ENCODE data around the gene ZNHIT6. TPM values are rescaled to one million over a fixed set of nuclear protein-coding genes. Genes with fewer than 3 reads are reported as not detected.

The ZNHIT6 gene
- total and polyA plus RNA-seq, 2 donors (not counting 3 experiments of a cell fraction or from before 2014, with no cell fraction given), result 7.3 to 18.8 TPM

GRCh38 chr1:85621430-85621829, 86.8 kb downstream of the ZNHIT6 start:
- DNase-seq (ENCODE audit: low read depth, low spot score) (no peak), FAIRE-seq (no peak)
- no peak overlapping the region for H3K9ac ChIP-seq (replicated peaks; ENCODE audit: extremely low read depth, insufficient read depth, low read length)
- POLR2A ChIA-PET, result no interaction called here
- no TSS peak for BruUV-seq (replicated peaks)
- H3K4me3 ChIP-seq (replicated peaks in 1 of 3; ENCODE audit: insufficient read depth in 1 of 3, low read depth in 1 of 3, low read length in 3 of 3), result no peak overlapping the region
- CTCF ChIA-PET, result interaction anchor here (1.3 kb wide), 1 partner anchor 13 kb away, joined by 4 read pairs; no protein-coding TSS in a partner anchor
- no peak overlapping the region for H2AFZ ChIP-seq (ENCODE audit: low read depth, low read length)
- H3K27ac ChIP-seq (ENCODE audit: insufficient read depth, low read depth, low read length), result no peak overlapping the region
- no peaks in the 10 kb centered on the region for H3K27me3 ChIP-seq (ENCODE audit: control insufficient read depth in 2 of 2, insufficient read depth in 2 of 2, low read length in 2 of 2)
- peaks cover 3% of the 10 kb centered on the region for H3K9me3 ChIP-seq (replicated peaks; ENCODE audit: control insufficient read depth, insufficient read depth, low read length)
- H3K36me3 ChIP-seq (ENCODE audit: control insufficient read depth in 2 of 2, extremely low read depth in 1 of 2, insufficient read depth in 2 of 2, low read length in 2 of 2), result no peaks in the 10 kb centered on the region
- dilution Hi-C loops (cut with MboI; ENCODE audit: extremely low pct_ligation_motif_present, low sequenced_read_pairs), result no loop called here
- TF ChIP-seq EZH2 (IDR thresholded peaks at IDR 0.05; ENCODE audit: borderline replicate concordance, low read depth, low read length, severe bottlenecking) (no peak), JUN (IDR thresholded peaks at IDR 0.05; ENCODE audit: borderline replicate concordance, insufficient read depth, insufficient read length, low read depth) (no peak), GATA2 (IDR thresholded peaks at IDR 0.05; ENCODE audit: insufficient read depth, insufficient read length, low read depth, low read length) (no peak), FOS (IDR thresholded peaks at IDR 0.05; ENCODE audit: borderline replicate concordance, insufficient read depth, low read length) (no peak), POLR2AphosphoS5 (IDR thresholded peaks at IDR 0.05; ENCODE audit: insufficient read depth, low read depth, low read length) (no peak), MYC (IDR thresholded peaks at IDR 0.05; ENCODE audit: low read depth, low read length) (no peak), MAX (IDR thresholded peaks at IDR 0.05; ENCODE audit: insufficient read depth, insufficient read length) (no peak), CTCF (IDR thresholded peaks at IDR 0.05; ENCODE audit: extremely low read depth in 1 of 2, insufficient read depth in 1 of 2, low read depth in 1 of 2, low read length in 2 of 2) (no peak), POLR2A (IDR thresholded peaks at IDR 0.05; ENCODE audit: low read depth, low read length) (no peak)
- H4K20me1 ChIP-seq (replicated peaks; ENCODE audit: control insufficient read depth, extremely low read depth, insufficient read depth, low read length), result no peaks in the 10 kb centered on the region
- H3K4me2 ChIP-seq (ENCODE audit: insufficient read depth, low read length), result no peak overlapping the region
- intact Hi-C loops (cut with micrococcal nuclease), result no loop called here
- H3K79me2 ChIP-seq (ENCODE audit: control insufficient read depth, insufficient read depth, low read length), result no peaks in the 10 kb centered on the region
- H3K9me1 ChIP-seq (replicated peaks; ENCODE audit: control insufficient read depth, extremely low read depth, insufficient read depth, low read length), result no peaks in the 10 kb centered on the region
- H3K4me1 ChIP-seq (ENCODE audit: control insufficient read depth, extremely low read depth, insufficient read depth, low read length), result no peaks in the 10 kb centered on the region
